Thyroid gland (tissue), 4 donors: ENCODE data around the gene ASIC3. TPM values are rescaled to one million over a fixed set of nuclear protein-coding genes. Genes with fewer than 3 reads are reported as not detected.

ENCODE experiments used
- DNase-seq, 2 donors: peaks; one replicate each; pipeline ENCODE4 v3.0.0-alpha.2; 2019
- H3K27ac ChIP-seq, 3 donors: fragments of 200-600 bp; sonication (generic); 1 replicate in 2 of 3; 2 replicates in 1 of 3; pipeline ENCODE4 v1.5.1; 2016 to 2019; ENCODE audit warnings: mild to moderate bottlenecking in 1 of 3, moderate library complexity in 1 of 3
- H3K27me3 ChIP-seq: fragments of 200-600 bp; sonication (generic); one replicate; pipeline ENCODE4 v1.5.1; 2019
- H3K36me3 ChIP-seq, 2 donors: fragments of 200-600 bp; sonication (generic); one replicate each; pipeline ENCODE4 v1.5.1; 2016 to 2019
- H3K4me1 ChIP-seq, 2 donors: fragments of 200-600 bp; sonication (generic); one replicate each; pipeline ENCODE4 v1.5.1; 2017 to 2019
- H3K4me3 ChIP-seq, 3 donors: fragments of 200-600 bp; sonication (generic); replicated peaks in 1 of 3; 1 replicate in 2 of 3; 2 replicates in 1 of 3; pipeline ENCODE4 v1.5.1; 2016; ENCODE audit warnings: mild to moderate bottlenecking in 1 of 3
- H3K9me3 ChIP-seq: fragments of 200-600 bp; sonication (generic); one replicate; pipeline ENCODE4 v1.5.1; 2017
- CTCF ChIP-seq, 6 experiments: fragments of 200-600 bp in 3 of 6; fragments of 450-650 bp in 3 of 6; sonication (generic) in 3 of 6; IDR thresholded peaks; one replicate each; pipeline ENCODE4 v1.5.1; 2016 to 2019; ENCODE audit warnings: antibody characterized with exemption in 6 of 6, mild to moderate bottlenecking in 2 of 6, inconsistent platforms in 1 of 6, moderate library complexity in 1 of 6
- POLR2A ChIP-seq, 2 donors: fragments of 450-650 bp; IDR thresholded peaks; one replicate each; pipeline ENCODE4 v1.6.1; 2017; ENCODE audit warnings: antibody characterized with exemption in 2 of 2, mild to moderate bottlenecking in 2 of 2, moderate library complexity in 1 of 2
- WGBS, 2 donors: methylation state at CpG; one replicate each; pipeline ENCODE4 v1.1.5; 2017; 5-methylcytosine and 5-hydroxymethylcytosine counted together
- intact Hi-C: fragments of 100-400 bp; cut with DNase I; formaldehyde crosslinking; loops from one replicate; pipeline ENCODE4 v1.15.1; 2023
- total RNA-seq, 4 donors: library from RNA; depleted of rRNA; stranded (reverse); fragments of >200 nt; gene quantifications; one replicate each; pipeline ENCODE4 v1.2.3, GENCODE V29; 2016

ASIC3 gene
- total RNA-seq, 4 donors from 2014 or later, result 1.2 to 2.6 (median 1.5) TPM; not detected in 1

GRCh38 chr7:151008143-151008510 is 40.2 kb upstream of the ASIC3 start:
- intact Hi-C loops, result no loop called here
- Histone ChIP-seq H3K27me3 (no peaks in the 10 kb centered on the region), H3K36me3 (no peaks in the 10 kb centered on the region), H3K4me3 (no peak overlapping the region), H3K4me1 (peaks cover 0 to 23% of the 10 kb centered on the region in 2 donors), H3K27ac (peak overlapping the region in 1 of 3 donors; percentile 2), H3K9me3 (no peaks in the 10 kb centered on the region)
- TF ChIP-seq POLR2A (IDR thresholded peaks at IDR 0.05) (no peak), CTCF (IDR thresholded peaks at IDR 0.05) (no peak)
- 49 to 62% methylated on average over 11 of the region's 11 CpGs for WGBS, 2 donors
- DNase-seq, result no peak

GRCh38 chr7:151008511-151009323 is 39.6 kb upstream of the ASIC3 start:
- H3K27me3 ChIP-seq, result peaks cover 4% of the 10 kb centered on the region
- WGBS, 2 donors, result 33 to 60% methylated on average over 21 to 32 of the region's 40 CpGs
- peaks cover 4 to 29% of the 10 kb centered on the region in 2 donors for H3K4me1 ChIP-seq
- peak; percentile 38 to 58 for DNase-seq
- H3K36me3 ChIP-seq, result no peaks in the 10 kb centered on the region
- H3K9me3 ChIP-seq, result no peaks in the 10 kb centered on the region
- no peak overlapping the region for H3K4me3 ChIP-seq
- intact Hi-C loops, result no loop called here
- peak overlapping the region in 1 of 3 donors; percentile 2 for H3K27ac ChIP-seq
- no peak for TF ChIP-seq POLR2A (IDR thresholded peaks at IDR 0.05)
- peak; percentile 36 to 82 (median 60) for TF ChIP-seq CTCF (IDR thresholded peaks at IDR 0.05)

- intact Hi-C loops, result no loop called here
- TF ChIP-seq POLR2A (IDR thresholded peaks at IDR 0.05) (no peak), CTCF (IDR thresholded peaks at IDR 0.05) (no peak)
- H3K9me3 ChIP-seq, result no peaks in the 10 kb centered on the region
- peaks cover 7 to 33% of the 10 kb centered on the region in 2 donors for H3K4me1 ChIP-seq
- peaks cover 4% of the 10 kb centered on the region for H3K27me3 ChIP-seq
- H3K36me3 ChIP-seq, result no peaks in the 10 kb centered on the region
- WGBS, 2 donors, result 47 to 63% methylated on average over 2 to 6 of the region's 22 CpGs
- DNase-seq, result no peak
- H3K27ac ChIP-seq, result no peak overlapping the region
- no peak overlapping the region for H3K4me3 ChIP-seq
Observed at GRCh38 chr7:151009327-151010036, 38.8 kb upstream of the ASIC3 start.

- TF ChIP-seq POLR2A (IDR thresholded peaks at IDR 0.05) (no peak), CTCF (IDR thresholded peaks at IDR 0.05) (no peak)
- Histone ChIP-seq H3K4me3 (no peak overlapping the region), H3K4me1 (peaks cover 7 to 33% of the 10 kb centered on the region in 2 donors), H3K36me3 (no peaks in the 10 kb centered on the region), H3K9me3 (no peaks in the 10 kb centered on the region), H3K27ac (no peak overlapping the region), H3K27me3 (peaks cover 4% of the 10 kb centered on the region)
- no peak for DNase-seq
- WGBS, 2 donors, result 4% methylated on average over 4 of the region's 7 CpGs; no CpG with 5 or more reads in 1 of the 2 donors
- intact Hi-C loops, result no loop called here
Observed at GRCh38 chr7:151010037-151010306, 38.4 kb upstream of the ASIC3 start.
